A549 treated with CORT108297 at 1 μM for 4 hours (cell line): ENCODE data around the gene CCDC172. TPM values are rescaled to one million over a fixed set of nuclear protein-coding genes. Genes with fewer than 3 reads are reported as not detected.

Source experiments
- total RNA-seq: library from RNA; stranded (reverse); fragments of 200-300 nt; extraction: Qiagen RNA extraction; gene quantifications from 5 replicates; pipeline ENCODE4 v1.2.3, GENCODE V29; 2022

The CCDC172 gene, protein sequence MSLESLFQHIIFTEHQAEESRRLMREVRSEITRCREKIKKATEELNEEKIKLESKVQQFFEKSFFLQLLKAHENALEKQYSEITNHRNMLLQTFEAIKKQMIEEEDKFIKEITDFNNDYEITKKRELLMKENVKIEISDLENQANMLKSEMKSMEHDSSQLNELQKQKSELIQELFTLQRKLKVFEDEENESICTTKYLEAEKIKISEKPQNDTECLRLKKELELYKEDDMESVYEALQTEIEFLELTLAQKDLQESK
- not detected in 5 replicates for total RNA-seq

DNA sequence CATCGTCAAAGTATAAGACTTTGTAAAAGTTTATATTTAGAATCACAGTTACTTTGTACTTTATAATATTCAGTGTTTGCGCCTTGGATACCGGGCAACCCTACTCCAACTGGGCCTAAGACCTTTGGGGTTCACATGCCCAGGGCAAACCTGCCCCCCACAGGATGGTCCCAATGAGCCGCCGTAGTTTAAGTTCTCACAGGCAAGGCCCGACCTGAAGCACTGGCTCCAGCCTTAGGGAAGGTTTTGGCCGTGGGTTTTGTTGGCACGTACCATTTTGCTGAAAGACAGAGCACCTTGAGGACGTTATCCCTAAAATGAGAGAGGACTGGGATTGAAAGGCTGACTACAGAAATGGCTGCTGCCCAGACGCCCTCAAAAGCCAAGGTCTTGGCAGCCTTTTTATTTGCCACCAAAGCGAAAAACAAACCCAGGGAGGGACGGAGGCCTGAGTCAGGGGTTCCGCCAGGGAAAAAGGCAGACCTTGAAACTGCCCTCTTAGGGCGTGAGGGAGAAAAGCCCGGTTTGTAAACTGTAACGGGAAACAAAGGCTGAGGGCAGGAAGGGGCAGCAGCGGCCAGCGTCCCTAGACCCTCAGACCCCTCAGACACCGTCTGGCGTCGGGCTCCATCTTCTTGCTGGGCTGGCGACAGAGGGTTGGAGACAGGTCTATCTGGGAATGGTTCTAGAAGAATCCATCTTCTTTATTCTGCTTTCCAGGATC is at the start of gene CCDC172:
Gene CCDC172 (plus strand): TSS at position 222 of the 724 bp plus-strand sequence. CDS start 564 bp downstream, outside the sequence.

GRCh38 chr10:116427671-116428070 is 103.4 kb downstream of the CCDC172 start, which contains the start of gene PNLIPRP3:
PNLIPRP3 (plus strand) TSS chr10:116427847; CDS start chr10:116428013, 166 bp downstream.

Other genes starting within 250 kb of the CCDC172 start
- 9.5 to 10.8 TPM (median 10.2 TPM) in 5 replicates for gene GFRA1, start 51.2 kb upstream of the CCDC172 start, total RNA-seq
- gene PNLIPRP3, start 103.4 kb downstream of the CCDC172 start, total RNA-seq: 0.03 TPM in 1 of 5 replicates, not detected in the others
- not detected in 5 replicates for gene PNLIP, start 221.5 kb downstream of the CCDC172 start, total RNA-seq